ENCODE measurements around the gene METRNL.
"Not testable (repeated sequence)": the region's sequence is repeated elsewhere in the genome, so short reads cannot be mapped to it uniquely, and the experiment has no call there.

The METRNL gene

DNA sequence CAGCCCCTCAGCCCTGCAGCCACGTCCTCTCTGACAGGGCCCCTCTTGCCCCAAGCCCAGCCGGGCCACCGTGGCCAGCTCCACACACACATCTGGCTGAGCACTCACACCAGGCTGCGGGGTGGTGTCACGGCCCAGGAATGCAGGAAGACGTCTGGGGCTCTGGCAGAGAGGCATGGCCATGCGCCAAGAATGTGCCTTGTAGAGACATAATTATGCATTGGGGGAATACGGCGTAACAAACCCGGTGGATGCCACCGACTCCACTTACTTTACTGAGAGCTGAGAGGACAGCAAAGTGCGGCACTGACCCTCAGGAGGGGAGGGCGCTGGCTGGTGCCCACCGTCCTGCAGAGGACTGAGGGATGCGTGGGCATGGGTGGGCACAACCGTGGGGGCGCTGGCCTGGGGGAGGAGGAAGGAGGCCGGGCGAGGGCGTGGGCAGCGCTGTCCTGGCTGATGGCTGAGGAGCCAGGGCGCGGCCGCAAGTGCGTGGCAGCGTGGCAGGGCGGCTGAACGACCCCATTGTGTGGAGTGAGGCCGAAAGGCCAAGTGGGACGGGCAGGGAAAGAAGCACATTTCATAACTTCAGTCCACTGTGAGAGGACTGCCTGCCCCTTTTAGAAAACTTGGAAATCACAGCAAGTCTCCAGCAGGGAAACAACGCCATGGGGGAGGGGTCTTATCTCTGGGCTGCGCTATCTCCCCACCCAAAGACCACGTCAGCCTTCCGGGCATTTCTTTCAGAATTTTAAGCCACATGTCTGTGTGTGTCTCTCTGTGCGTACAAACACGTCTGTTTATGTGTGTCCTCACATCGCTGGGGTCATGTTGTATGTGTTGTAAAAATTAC lies 30.6 kb downstream of the METRNL start:
- DNase-seq, result no peak

DNA sequence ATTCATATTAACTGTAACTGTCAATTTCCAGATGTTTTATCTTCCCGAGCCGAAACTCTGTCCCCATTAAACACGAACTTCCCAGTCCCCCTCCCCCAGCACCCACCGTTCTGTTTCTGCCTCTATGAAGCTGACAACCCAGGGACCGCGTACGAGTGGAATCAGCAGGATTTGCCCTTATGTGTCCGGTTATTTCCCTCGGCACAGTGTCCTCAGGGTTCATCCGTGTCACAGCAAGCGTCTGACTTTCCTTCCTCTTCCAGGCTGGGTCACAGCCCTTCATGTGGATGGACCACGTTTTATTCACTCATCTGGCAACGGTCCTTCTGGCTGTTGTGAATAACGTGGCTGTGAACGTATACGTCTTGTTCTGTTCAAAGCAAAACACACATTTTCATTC lies 31.3 kb downstream of the METRNL start:
- no peak for DNase-seq

DNA sequence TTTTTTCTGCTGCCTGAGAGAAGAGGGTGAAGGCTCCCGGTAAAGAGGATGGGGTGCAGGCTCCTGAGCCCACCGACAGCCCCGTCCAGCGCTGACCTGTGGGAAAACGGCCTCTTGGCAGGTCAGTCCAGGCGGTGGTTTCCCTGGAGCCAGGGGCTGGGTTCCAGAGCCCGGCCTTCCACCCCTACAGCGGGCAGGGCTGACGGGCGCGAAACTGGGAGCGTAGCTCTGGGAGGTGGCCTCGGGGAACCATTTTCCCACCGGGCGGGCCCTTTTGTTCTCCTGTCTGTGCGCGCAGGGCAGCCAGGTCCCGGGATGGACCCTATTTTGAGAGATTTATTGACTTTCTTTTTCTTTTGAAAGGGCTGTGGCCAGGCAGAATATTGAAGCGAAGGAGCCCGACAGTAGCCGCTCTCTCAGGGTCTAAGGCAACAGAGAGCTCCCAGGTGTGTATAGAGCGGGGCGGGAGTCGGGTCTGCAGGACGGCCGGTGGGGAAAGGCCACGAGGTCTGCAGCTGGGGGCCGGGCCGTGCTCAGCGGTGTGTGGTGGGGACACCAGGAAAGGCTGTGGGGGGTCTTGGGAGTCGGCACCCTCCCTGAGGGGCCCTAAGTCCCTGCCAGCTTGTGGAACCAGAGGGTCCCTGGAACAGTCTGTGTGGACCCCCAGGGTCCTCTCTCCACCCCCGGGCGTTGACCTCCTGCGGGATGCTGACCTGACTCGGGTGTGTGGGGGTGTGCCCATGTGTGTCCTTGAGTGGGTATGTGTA lies 32.3 kb downstream of the METRNL start:
- no peak for DNase-seq

DNA sequence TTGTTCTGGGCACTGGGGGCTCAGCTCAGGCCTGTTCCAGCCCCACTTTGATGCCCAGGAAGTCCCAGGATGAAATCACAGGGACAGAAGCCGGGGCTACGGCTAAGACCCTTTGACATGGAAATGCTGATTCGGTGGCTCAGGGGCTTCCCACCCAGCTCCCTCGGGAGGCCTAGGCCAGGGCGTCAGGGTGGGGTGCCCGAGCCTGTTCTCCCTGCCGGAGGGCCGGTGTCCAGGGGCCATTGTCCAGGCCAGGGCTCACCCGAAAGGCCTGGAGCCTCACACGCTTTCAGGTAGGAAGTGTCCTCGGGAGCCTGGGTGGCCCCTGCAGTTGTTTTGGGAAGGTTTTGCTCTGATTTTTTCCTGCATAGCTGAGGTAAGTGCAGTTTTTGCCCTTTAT lies 34.0 kb downstream of the METRNL start:
- DNase-seq, result no peak

DNA sequence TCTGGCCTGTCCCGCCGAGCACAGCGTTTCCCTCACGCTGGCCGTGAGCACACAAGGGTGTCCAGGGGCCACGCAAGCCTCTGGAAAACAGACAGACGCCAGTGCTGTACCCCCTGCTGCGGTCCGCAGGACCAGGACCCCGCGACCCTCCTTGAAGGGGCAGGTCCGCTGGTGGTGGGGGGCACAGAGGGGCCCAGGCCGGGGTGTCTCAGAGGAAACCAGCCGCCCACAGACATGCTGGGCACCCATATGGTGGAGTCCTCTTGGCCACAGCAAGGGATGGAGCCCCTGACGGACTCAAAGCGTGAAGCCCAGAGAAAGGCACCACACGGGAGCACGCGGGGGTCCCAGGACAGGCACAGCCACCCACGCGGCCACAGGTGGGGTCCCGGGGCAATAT lies 34.4 kb downstream of the METRNL start:
- no peak for DNase-seq

DNA sequence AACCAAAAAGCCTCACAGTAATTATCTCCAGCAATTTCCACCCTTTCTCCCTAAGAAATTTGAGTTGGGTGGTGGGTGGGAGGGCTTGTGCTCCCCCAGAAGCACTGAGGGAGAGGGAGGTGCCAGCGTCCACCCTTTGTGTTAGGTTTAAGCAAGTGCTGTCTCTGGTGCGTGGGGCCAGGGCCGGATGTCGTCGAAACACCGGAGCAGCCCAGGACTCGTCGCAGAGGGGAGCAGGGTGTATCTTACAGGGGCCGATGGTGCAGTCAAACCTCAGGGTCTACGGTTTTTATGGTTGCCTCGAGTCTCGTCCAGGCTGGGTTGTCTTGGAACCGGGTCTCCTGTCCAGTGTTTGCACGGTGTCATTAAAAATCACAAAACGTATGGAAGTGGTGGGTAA lies 35.3 kb downstream of the METRNL start:
- no peak for DNase-seq

DNA sequence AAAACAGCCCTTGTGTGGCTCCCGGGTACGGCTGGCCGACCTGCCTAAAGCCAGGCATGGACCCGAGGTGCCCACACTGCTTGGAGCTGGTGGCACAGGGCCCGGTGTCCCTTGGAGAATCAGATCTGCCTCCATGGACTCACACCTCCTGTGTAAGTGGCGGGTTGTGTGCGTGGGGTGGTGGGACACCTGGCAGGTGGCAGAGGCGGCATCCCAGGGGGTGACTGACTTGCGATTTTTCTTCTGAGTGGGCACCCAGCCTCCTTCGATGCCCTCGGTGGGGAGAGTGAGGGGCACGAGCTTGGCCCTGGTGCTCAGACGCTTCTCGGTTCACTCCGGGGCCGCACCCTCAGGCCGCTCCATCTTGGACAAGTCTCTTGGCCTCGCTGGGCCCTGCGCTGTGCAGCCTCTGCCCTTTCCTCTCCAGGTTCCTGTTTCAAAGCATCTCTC lies 35.8 kb downstream of the METRNL start:
- DNase-seq, result no peak

DNA sequence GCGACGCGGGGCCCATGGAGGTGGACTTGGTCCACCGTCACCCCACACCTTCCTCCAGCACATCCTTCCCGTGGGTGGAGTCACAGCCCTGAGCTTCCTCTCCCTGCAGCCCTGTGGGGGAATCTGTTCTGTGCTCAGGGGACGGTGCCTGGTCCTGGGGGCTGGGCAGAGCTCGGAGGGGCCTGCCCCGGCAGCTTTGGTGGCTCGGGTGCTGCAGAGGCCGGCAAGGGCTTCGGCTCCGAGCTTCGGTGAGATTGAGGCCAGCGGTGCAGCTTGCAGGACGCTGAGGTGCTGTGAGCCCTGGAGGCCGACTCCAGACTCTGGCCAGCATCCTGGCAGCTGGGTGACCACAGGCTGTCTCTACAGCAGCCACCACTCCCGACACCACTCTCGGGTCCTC lies 36.4 kb downstream of the METRNL start:
- no peak for DNase-seq

DNA sequence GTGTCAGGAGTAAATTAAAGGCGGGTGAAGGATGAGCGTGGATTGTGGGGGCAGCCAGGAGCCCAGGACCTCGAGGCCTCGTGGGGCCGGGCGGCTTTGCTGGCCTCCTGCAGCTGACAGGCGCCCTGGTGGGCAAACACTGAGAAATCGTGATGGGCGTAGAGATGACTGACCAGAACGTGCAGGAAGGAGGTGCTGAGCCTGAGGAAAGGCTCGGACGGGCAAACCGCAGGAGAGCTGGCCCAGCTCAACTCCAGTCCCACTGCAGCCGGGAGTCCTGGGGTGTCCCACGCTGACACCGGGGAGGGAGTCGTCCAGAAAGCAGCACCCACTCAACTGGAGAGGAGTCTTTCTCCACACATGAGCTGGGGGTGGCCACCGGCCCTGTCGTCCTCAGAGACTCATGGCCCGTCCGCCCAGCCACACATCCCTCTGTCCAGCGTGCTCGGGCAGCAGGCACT lies 36.9 kb downstream of the METRNL start:
- no peak for DNase-seq

DNA sequence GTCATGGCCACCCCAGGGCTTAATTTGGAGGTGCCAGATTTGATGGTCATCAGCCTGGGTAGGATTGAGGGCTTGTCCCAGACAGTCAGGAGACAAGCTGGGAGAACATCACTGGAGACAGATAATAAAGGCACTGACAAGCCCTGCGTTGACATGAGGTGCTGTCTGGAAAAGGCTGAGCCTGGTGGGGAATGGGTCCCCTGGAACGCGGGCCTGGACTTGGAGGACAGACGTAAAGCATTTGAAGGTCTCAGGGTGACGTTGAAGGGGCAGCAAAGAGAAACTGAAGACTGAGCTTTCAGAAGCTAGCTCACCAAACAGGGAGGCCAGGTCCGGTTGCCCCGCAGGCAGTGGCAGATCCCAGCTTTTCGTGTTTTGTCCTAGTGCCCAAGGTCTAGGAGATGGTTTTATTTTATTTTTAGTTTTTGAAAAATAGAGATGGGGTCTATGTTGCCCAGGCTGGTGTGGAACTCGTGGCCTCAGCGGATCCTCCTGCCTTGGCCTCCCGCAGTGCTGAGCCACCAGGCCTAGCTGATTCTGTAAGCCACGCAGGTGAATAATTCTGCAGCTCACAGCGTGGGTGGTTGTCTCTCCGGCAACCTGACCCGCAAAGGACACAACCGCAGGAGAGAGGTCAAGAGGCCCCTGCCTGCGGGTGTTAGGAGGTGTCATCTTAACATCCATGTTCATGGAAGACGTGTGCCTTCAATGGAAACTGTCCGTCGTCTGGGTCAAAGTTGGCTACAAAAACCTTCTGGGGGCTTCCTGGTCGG lies 37.6 kb downstream of the METRNL start:
- no peak for DNase-seq

DNA sequence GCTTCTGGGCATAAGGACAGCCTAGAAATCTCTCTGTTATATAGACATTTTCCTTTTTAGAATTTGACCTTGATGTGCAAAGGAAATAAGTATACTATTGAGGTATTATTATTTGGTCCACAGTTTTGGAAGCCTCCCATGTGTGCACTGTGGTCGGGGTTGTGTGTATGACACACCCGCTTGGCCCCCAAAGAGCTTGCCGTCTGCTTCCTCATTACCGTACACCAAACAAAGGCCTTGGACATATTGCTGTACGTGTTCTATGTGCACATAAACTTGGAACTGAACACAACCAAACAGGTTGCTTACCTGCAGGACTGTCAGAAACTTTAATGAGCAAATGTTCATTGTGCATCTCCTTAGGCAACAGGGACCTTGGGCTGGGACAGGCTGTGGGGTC lies 38.2 kb downstream of the METRNL start:
- no peak for DNase-seq

DNA sequence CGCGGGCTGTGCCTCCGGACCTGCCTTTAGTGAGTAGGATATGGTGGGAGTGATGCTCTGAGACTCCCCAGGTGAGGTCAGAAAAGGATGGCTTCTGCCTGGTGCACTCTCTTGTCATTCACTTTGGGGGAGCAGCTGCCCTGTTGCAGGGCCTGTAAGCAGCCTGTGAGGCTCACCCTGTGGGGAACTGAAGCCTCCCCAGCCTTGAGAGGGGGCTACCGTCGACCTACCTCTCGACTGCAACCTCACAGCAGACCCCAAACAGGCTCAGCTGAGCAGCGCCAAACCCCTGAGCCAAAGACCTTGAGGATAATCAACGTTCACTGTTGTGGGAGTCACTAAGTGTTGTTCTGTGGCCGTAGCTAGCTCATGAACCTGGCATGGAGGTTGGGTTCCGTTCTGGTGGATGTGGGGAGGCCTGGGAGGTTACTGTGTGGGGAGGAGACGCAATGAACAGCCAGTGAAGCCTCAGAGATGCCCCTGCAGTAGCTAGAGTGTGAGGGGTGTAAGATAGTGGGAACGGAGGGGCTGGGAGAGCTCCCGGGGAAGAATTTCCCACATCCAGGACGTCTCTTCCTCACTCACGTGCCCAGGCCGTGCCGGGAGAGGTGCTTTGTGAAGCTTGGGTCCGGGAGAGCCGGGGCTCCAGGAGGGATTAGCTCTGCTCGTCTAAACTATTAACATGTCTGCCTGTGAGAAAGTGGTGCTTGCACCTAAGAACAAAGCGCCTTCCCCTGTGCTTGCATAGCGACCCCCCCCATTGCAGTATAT lies 38.8 kb downstream of the METRNL start:
- DNase-seq, result no peak

DNA sequence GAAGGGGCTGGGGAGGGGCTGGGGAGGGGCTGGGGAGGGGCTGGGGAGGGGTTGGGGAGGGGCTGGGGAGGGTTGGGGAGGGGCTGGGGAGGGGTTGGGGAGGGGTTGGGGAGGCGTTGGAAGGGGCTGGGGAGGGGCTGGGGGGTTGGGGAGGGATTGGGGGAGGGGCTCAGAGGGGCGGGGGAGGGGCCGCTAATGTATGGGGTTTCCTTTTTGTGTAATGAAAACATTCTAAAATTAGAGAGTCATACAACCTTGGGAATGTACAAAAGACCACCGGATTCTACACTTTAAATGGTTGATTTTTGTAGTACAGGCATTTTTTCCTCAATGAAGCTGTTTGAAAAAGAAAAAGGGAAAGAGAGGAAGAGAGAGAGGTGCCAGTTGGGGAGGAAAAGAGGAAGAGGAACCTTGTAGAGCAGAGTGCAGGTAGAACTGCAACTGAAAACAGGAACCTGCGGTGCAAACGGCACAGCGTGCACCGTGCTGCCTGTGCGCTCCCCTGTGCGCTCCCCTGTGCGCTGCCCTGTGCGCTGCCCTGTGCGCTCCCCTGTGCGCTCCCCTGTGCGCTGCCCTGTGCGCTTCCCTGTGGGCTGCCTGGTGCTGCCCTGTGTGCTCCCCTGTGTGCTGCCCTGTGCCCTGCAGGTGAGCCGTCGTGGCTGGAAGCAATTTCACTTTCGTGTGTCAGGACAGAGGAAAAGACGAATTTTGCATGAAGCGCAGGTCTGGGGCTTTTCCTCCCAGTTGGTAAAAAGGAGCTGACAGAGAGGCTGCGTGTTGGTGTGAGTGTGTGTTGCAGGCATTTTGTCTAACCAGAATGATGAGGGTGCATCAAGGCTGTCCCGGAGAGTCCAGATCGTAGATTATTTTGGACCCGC lies 40.8 kb downstream of the METRNL start:
- no peak for DNase-seq

DNA sequence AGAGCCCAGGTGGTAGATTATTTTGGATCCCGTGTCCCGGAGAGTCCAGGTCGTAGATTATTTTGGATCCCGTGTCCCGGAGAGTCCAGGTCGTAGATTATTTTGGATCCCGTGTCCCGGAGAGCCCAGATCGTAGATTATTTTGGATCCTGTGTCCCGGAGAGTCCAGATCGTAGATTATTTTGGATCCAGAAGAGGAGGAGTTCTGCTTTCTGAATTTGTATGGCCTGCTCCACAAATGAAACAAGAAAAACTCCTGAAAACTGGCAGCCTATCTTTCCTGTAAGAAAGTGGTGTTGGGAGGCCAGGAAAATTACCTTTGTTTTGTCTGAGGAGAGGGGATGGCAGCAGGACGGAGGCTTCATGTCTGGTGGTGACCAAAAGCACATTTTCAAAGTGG lies 42.1 kb downstream of the METRNL start:
- DNase-seq, result not testable (repeated sequence)

DNA sequence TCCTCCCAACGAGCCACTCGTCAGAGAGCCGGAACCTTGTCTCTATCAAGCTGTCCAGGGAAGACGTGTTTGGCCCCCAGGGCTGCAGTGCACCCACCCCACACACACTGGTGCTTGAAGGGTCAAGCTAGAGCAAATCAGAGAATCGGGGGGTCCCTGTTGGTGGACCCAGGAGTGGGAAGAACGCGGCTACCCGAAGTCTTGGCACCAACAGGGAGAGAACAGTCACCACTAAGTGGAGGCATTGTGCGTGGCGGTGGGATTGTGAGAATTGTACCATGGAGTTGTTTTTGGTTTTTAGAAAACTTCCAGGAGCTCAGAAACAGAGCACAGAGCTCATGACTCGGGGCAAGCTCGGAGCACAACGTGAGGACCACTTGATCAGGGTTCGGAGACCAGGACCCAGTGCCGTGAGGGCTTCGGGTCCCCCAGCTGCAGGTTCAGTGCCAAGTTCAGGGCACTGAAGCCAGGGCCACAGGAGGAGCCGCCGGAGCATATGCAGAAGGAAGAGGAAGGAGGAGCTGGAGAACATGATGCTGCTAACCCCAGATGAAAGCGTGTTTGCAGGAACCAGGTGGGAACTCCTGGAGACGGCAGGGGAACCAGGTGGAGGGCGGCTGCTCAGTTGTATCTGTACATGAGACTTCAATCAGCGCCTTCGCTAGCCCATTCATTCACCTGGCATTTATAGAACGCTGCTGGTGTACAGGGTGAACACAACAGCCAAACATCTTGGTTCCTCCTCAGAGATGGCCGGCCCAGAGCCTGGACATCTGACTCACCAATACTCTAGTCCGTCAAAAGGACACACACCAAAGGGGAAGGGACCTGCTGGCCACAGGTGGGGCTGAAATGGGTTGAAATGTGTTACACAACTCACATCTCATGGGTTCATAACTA lies 42.8 kb downstream of the METRNL start:
- DNase-seq, result no peak

DNA sequence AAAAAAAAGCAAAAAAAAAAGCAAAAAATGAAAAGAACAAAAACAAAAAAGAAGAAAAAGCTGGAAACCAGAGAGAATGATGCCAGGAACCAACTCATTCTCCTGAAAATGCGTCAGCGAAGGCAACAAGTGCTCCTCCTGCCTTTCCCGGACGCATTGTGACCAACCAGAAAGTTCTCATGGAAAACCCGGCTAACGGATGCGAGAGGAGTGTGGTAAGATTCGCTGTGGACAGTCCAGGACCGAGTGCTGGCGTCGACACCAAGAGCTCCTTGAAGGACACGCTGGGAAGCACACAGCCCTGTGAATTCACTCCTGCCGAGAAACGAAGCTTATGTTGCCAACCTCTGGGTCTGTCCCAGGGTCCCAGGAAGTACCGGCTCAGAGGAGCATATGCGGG lies 43.4 kb downstream of the METRNL start:
- no peak for DNase-seq

DNA sequence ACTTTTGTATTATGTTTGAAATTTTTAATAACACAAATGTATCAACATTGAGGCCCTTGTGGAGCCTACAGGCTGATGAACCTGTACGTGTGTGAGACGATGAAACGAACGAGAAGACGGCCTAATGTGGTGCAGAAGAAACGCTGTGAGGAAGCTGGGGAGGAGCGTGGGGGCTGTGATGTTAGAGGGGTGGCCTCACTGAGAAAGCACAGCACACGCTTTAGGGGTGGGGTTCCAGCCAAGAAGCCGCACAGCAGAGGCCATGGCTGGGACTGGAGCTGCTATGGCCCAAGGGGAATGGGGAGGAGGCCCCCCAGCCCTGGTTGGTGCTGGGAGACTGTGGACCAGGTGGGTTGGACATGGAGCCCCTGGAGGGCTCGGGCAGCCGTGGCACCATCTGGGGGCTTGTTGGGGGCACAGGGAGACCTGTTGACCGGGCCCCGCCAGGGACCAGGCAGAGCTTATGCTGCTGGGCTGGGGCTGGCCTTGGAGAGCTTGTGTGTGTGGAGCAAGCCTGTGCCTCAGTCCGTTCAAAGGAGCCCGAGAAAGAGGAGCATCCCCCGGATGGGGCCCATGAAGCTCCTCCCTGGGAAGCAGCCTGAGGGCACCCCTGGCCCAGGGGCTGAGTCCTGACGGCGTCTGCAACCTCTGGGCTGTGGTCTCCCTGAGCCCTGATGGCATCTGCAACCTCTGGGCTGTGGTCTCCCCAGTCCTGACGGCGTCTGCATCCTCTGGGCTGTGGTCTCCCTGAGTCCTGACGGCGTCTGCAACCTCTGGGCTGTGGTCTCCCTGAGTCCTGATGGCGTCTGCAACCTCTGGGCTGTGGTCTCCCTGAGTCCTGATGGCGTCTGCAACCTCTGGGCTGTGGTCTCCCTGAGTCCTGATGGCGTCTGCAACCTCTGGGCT lies 44.7 kb downstream of the METRNL start:
- no peak for DNase-seq

DNA sequence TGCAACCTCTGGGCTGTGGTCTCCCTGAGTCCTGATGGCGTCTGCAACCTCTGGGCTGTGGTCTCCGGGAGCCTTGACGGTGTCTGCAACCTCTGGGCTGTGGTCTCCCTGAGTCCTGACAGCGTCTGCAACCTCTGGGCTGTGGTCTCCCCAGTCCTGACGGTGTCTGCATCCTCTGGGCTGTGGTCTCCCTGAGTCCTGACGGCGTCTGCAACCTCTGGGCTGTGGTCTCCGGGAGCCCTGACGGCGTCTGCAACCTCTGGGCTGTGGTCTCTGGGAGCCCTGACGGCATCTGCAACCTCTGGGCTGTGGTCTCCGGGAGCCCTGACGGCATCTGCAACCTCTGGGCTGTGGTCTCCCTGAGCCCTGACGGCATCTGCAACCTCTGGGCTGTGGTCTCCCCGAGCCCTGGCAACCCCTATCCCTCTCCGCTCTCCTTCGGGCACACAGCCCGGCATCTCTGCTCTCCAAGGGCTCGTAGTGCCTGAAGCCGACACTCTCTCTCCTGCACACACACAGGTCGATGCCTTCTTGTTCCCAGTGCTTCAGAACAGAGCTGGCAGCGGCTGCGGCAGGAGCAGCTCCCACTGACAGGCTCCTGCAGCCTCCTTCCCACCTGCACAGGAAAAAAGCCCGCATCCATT lies 45.6 kb downstream of the METRNL start:
- DNase-seq, result no peak
